Thoracic aorta (tissue), 2 donors: Measurements from ENCODE around the gene ABHD14A. TPM values are rescaled to one million over a fixed set of nuclear protein-coding genes. Genes with fewer than 3 reads are reported as not detected.

Experiments used
- ATAC-seq: fragments of 150-250 bp; one replicate; pipeline ENCODE4 v1.8.0; 2017; ENCODE audit warnings: low read depth; ENCODE audit not compliant: insufficient number of reproducible peaks, low FRiP score
- DNase-seq: peaks from one replicate; pipeline ENCODE4 v3.0.0-alpha.2; 2020; ENCODE audit warnings: low spot score
- H3K27ac ChIP-seq, 2 donors: fragments of 200-600 bp; sonication (generic); 1 replicate in 1 of 2; 2 replicates in 1 of 2; pipeline ENCODE4 v1.5.1; 2016; ENCODE audit warnings: mild to moderate bottlenecking in 2 of 2, moderate library complexity in 2 of 2
- H3K27me3 ChIP-seq: fragments of 200-600 bp; sonication (generic); replicated peaks from 2 replicates; pipeline ENCODE4 v1.6.0; 2016; ENCODE audit warnings: mild to moderate bottlenecking; ENCODE audit not compliant: insufficient read depth
- H3K36me3 ChIP-seq: fragments of 200-600 bp; sonication (generic); one replicate; pipeline ENCODE4 v1.5.1; 2016
- H3K4me1 ChIP-seq, 2 donors: fragments of 200-600 bp; sonication (generic); 1 replicate in 1 of 2; 2 replicates in 1 of 2; pipeline versions ENCODE4 v1.5.1 to v1.6.0; 2016; ENCODE audit warnings: low read depth in 2 of 2, mild to moderate bottlenecking in 1 of 2; ENCODE audit not compliant: control insufficient read depth in 1 of 2
- H3K4me3 ChIP-seq: fragments of 200-600 bp; sonication (generic); 2 replicates; pipeline ENCODE4 v1.5.1; 2016; ENCODE audit warnings: mild to moderate bottlenecking
- H3K9me3 ChIP-seq: fragments of 200-600 bp; sonication (generic); 2 replicates; pipeline ENCODE4 v1.5.1; 2016
- CTCF ChIP-seq: fragments of 200-600 bp; sonication (generic); IDR thresholded peaks from one replicate; pipeline ENCODE4 v1.5.1; 2019; ENCODE audit warnings: antibody characterized with exemption
- total RNA-seq, 2 donors: library from RNA; depleted of rRNA; stranded (reverse); fragments of >200 nt; gene quantifications; one replicate each; pipeline versions ENCODE4 v1.1.0 to v1.2.3, GENCODE V29; 2016

Gene ABHD14A
- total RNA-seq, 2 donors from 2014 or later, result 9.7 to 24.0 TPM

GRCh38 chr3:51964521-51964920 lies 10.3 kb upstream of the ABHD14A start:
- peaks cover 35 to 64% of the 10 kb centered on the region in 2 donors for H3K4me1 ChIP-seq
- H3K9me3 ChIP-seq, result no peaks in the 10 kb centered on the region
- peak overlapping the region; percentile 21 to 58 for H3K27ac ChIP-seq
- no peak for TF ChIP-seq CTCF
- no peak overlapping the region for H3K4me3 ChIP-seq
- no peaks in the 10 kb centered on the region for H3K27me3 ChIP-seq
- no peak for ATAC-seq
- no peak for DNase-seq
- H3K36me3 ChIP-seq, result peaks cover 9% of the 10 kb centered on the region

- Histone ChIP-seq H3K4me1 (peaks cover 35 to 64% of the 10 kb centered on the region in 2 donors), H3K27ac (peak overlapping the region; percentile 91 to 95), H3K9me3 (no peaks in the 10 kb centered on the region), H3K36me3 (no peaks in the 10 kb centered on the region), H3K27me3 (no peaks in the 10 kb centered on the region), H3K4me3 (peak overlapping the region; percentile 98)
- no peak for TF ChIP-seq CTCF
- DNase-seq (no peak), ATAC-seq (no peak)
These were observed 8.8 kb upstream of the ABHD14A start for GRCh38 chr3:51966016-51966415.

GRCh38 chr3:51966486-51966885 lies 8.4 kb upstream of the ABHD14A start:
- peak overlapping the region; percentile 91 to 95 for H3K27ac ChIP-seq
- no peaks in the 10 kb centered on the region for H3K36me3 ChIP-seq
- no peaks in the 10 kb centered on the region for H3K9me3 ChIP-seq
- DNase-seq, result no peak
- no peak for TF ChIP-seq CTCF
- no peak for ATAC-seq
- peak overlapping the region; percentile 98 for H3K4me3 ChIP-seq
- H3K4me1 ChIP-seq, result peaks cover 35 to 62% of the 10 kb centered on the region in 2 donors
- no peaks in the 10 kb centered on the region for H3K27me3 ChIP-seq

- Histone ChIP-seq H3K4me3 (peak overlapping the region; percentile 98), H3K27me3 (no peaks in the 10 kb centered on the region), H3K27ac (peak overlapping the region; percentile 91 to 95), H3K36me3 (no peaks in the 10 kb centered on the region), H3K9me3 (no peaks in the 10 kb centered on the region), H3K4me1 (peaks cover 35 to 57% of the 10 kb centered on the region in 2 donors)
- no peak for TF ChIP-seq CTCF
- no peak for DNase-seq
- ATAC-seq, result no peak
These were observed 7.9 kb upstream of the ABHD14A start for GRCh38 chr3:51966922-51967383.

- Histone ChIP-seq H3K27ac (peak within 1 kb of the TSS; percentile 91 to 98), H3K36me3 (no peaks in the 10 kb centered on the region), H3K9me3 (no peaks in the 10 kb centered on the region), H3K4me1 (peaks cover 35 to 51% of the 10 kb centered on the region in 2 donors), H3K4me3 (peak within 1 kb of the TSS; percentile 98), H3K27me3 (no peaks in the 10 kb centered on the region)
- TF ChIP-seq CTCF, result no peak
- peak; percentile 67 for ATAC-seq
- DNase-seq, result no peak
These were observed 7.3 kb upstream of the ABHD14A start, which contains the start of gene PCBP4 for GRCh38 chr3:51967384-51968169. PCBP4 (minus strand) TSS chr3:51967454; CDS start chr3:51961240, 6,214 bp downstream.
